ENCODE measurements around the gene NCAPD2.

The NCAPD2 gene

GRCh38 chr12:6460751-6461371 is 33.0 kb upstream of the NCAPD2 start:
- no peak for DNase-seq (ENCODE audit: low read depth)
- TF ChIP-seq CTCF (IDR thresholded peaks at IDR 0.05; ENCODE audit: control insufficient read depth, extremely low read depth, insufficient read depth), result no peak
- H3K4me3 ChIP-seq (ENCODE audit: low read depth, low read length), result no peak overlapping the region

GRCh38 chr12:6461401-6462233 is 32.3 kb upstream of the NCAPD2 start:
- no peak for DNase-seq (ENCODE audit: low read depth)
- TF ChIP-seq CTCF (IDR thresholded peaks at IDR 0.05; ENCODE audit: control insufficient read depth, extremely low read depth, insufficient read depth), result no peak
- H3K4me3 ChIP-seq (ENCODE audit: low read depth, low read length), result no peak overlapping the region

GRCh38 chr12:6462234-6462995 is 31.5 kb upstream of the NCAPD2 start:
- no peak overlapping the region for H3K4me3 ChIP-seq (ENCODE audit: low read depth, low read length)
- DNase-seq (ENCODE audit: low read depth), result no peak
- TF ChIP-seq CTCF (IDR thresholded peaks at IDR 0.05; ENCODE audit: control insufficient read depth, extremely low read depth, insufficient read depth), result no peak

- H3K4me3 ChIP-seq (ENCODE audit: low read depth, low read length), result no peak overlapping the region
- no peak for TF ChIP-seq CTCF (IDR thresholded peaks at IDR 0.05; ENCODE audit: control insufficient read depth, extremely low read depth, insufficient read depth)
These were observed 30.7 kb upstream of the NCAPD2 start for GRCh38 chr12:6463216-6463615.

GRCh38 chr12:6463858-6464257 is 30.0 kb upstream of the NCAPD2 start:
- no peak for DNase-seq (ENCODE audit: low read depth)
- TF ChIP-seq CTCF (IDR thresholded peaks at IDR 0.05; ENCODE audit: control insufficient read depth, extremely low read depth, insufficient read depth), result no peak
- no peak overlapping the region for H3K4me3 ChIP-seq (ENCODE audit: low read depth, low read length)

More at GRCh38 chr12:6463216-6463615, 30.7 kb upstream of the NCAPD2 start:
- DNase-seq (ENCODE audit: low read depth), result no peak

DNA sequence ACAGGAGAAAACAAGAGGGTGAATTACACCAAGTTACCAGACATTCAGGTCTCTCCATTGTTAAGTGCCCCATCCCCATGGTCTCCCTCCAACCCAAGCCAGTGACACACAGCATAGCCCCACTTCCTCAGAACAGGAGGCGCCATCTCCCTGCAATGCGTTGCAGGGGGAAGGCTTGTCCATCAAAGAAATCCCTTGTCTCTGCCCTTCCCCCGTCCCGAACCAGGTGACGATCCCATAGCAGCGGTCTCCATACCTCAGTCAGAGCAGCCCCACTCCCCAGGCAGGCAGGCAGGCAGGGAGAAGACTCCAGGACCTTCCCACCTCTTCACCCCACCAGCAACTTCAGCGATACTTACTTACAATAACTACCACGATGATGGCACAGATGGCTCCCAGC is 29.4 kb upstream of the NCAPD2 start:
- H3K4me3 ChIP-seq (ENCODE audit: low read depth, low read length), result no peak overlapping the region
- no peak for TF ChIP-seq CTCF (IDR thresholded peaks at IDR 0.05; ENCODE audit: control insufficient read depth, extremely low read depth, insufficient read depth)
- no peak for DNase-seq (ENCODE audit: low read depth)
